Measurements from ENCODE around the gene HP. TPM values are rescaled to one million over a fixed set of nuclear protein-coding genes. Genes with fewer than 3 reads are reported as not detected.

Gene HP
- total and polyA plus RNA-seq, 2 of the 13 experiments (the other 11 are each of a cell fraction or from before 2014, with no cell fraction given), result 387 to 524 TPM

- TF ChIP-seq PRDM15 (CRISPR knock-in tag; IDR thresholded peaks at IDR 0.05) (peak; percentile 67; the same call in 1 of the 2 replicates), BRCA1 (CRISPR knock-in tag; IDR thresholded peaks at IDR 0.05) (peak; percentile 3; the same call in 1 of the 2 replicates), ZNF547 (CRISPR knock-in tag; IDR thresholded peaks at IDR 0.05) (peak; percentile 90; the same call in 1 of the 2 replicates), PHB2 (IDR thresholded peaks at IDR 0.05; ENCODE audit: partially characterized antibody) (no peak), MXI1 (IDR thresholded peaks at IDR 0.05; ENCODE audit: borderline replicate concordance, low read depth, low read length) (peak; percentile 85; the same call in 2 of the 3 replicates), RCOR2 (CRISPR knock-in tag; IDR thresholded peaks at IDR 0.05) (no peak), SMC3 (IDR thresholded peaks at IDR 0.05; ENCODE audit: low read length) (no peak; the same call in 1 of the 2 replicates), HCFC1 (IDR thresholded peaks at IDR 0.05; ENCODE audit: low read depth, low read length) (peak; percentile 75), MYC (CRISPR knock-in tag; IDR thresholded peaks at IDR 0.05; ENCODE audit: borderline replicate concordance) (peak; percentile 66), PHF8 (CRISPR knock-in tag; IDR thresholded peaks at IDR 0.05) (peak; percentile 97), KLF16 (CRISPR knock-in tag; IDR thresholded peaks at IDR 0.05) (peak; percentile 83 to 86; a peak in 2 of 4 replicates), ZFP90 (CRISPR knock-in tag; IDR thresholded peaks at IDR 0.05; ENCODE audit: borderline replicate concordance) (0 out of 2 replicates have a peak, but pooled peaks have one; percentile 71), TIGD3 (CRISPR knock-in tag; IDR thresholded peaks at IDR 0.05; ENCODE audit: borderline replicate concordance) (peak; percentile 17; the same call in 1 of the 2 replicates), POLR2AphosphoS5 (IDR thresholded peaks at IDR 0.05; ENCODE audit: low read depth, low read length) (peak; percentile 87), ZSCAN5A (CRISPR knock-in tag; IDR thresholded peaks at IDR 0.05; ENCODE audit: borderline replicate concordance) (peak; percentile 83; the same call in 1 of the 2 replicates), ETV6 (CRISPR knock-in tag; conservative IDR thresholded peaks at IDR 0.05) (peak; percentile 59), NR3C1 (CRISPR knock-in tag; IDR thresholded peaks at IDR 0.05) (no peak)
- TF ChIP-seq, protein P1, sequence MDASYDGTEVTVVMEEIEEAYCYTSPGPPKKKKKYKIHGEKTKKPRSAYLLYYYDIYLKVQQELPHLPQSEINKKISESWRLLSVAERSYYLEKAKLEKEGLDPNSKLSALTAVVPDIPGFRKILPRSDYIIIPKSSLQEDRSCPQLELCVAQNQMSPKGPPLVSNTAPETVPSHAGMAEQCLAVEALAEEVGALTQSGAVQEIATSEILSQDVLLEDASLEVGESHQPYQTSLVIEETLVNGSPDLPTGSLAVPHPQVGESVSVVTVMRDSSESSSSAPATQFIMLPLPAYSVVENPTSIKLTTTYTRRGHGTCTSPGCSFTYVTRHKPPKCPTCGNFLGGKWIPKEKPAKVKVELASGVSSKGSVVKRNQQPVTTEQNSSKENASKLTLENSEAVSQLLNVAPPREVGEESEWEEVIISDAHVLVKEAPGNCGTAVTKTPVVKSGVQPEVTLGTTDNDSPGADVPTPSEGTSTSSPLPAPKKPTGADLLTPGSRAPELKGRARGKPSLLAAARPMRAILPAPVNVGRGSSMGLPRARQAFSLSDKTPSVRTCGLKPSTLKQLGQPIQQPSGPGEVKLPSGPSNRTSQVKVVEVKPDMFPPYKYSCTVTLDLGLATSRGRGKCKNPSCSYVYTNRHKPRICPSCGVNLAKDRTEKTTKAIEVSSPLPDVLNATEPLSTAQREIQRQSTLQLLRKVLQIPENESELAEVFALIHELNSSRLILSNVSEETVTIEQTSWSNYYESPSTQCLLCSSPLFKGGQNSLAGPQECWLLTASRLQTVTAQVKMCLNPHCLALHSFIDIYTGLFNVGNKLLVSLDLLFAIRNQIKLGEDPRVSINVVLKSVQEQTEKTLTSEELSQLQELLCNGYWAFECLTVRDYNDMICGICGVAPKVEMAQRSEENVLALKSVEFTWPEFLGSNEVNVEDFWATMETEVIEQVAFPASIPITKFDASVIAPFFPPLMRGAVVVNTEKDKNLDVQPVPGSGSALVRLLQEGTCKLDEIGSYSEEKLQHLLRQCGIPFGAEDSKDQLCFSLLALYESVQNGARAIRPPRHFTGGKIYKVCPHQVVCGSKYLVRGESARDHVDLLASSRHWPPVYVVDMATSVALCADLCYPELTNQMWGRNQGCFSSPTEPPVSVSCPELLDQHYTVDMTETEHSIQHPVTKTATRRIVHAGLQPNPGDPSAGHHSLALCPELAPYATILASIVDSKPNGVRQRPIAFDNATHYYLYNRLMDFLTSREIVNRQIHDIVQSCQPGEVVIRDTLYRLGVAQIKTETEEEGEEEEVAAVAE (CRISPR knock-in tag; IDR thresholded peaks at IDR 0.05; ENCODE audit: borderline replicate concordance), result peak; percentile 97
Observed at GRCh38 chr16:72093448-72094265, 39.4 kb downstream of the HP start, which contains the start of the genes DHX38 and TXNL4B (continued).

All from HepG2 (cell line).